Stimulated activated CD8-positive, alpha-beta memory T cell treated with anti-CD3 and anti-CD28 coated beads, Interleukin-4, amount 100 ng/mL, for 48 hours (primary cell): Measurements from ENCODE around the gene TTC7B.
"Not testable (repeated sequence)": the region's sequence is repeated elsewhere in the genome, so short reads cannot be mapped to it uniquely, and the experiment has no call there.

Experiments
- DNase-seq: peaks from one replicate; pipeline ENCODE4 v3.0.0-alpha.2; 2020

TTC7B gene

DNA sequence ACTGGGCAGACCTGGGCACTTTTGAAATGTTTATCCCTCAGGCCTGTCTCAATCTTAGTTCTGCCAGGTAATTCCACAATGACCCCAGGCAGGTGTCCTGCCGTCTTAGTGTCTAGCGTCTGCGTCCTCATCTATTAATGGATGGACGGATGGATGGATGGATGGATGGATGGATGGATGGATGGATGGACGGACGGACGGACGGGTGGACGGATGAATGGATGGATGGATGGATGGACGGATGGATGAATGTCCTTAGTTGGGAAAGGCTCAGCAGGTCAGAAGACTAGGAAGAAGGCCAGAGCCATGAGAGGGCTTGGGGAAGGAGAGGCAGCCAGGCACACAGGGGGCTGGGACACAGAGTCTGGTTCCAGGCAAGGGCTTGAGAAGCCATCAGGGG is 278.1 kb downstream of the TTC7B start:
- DNase-seq: no peak

DNA sequence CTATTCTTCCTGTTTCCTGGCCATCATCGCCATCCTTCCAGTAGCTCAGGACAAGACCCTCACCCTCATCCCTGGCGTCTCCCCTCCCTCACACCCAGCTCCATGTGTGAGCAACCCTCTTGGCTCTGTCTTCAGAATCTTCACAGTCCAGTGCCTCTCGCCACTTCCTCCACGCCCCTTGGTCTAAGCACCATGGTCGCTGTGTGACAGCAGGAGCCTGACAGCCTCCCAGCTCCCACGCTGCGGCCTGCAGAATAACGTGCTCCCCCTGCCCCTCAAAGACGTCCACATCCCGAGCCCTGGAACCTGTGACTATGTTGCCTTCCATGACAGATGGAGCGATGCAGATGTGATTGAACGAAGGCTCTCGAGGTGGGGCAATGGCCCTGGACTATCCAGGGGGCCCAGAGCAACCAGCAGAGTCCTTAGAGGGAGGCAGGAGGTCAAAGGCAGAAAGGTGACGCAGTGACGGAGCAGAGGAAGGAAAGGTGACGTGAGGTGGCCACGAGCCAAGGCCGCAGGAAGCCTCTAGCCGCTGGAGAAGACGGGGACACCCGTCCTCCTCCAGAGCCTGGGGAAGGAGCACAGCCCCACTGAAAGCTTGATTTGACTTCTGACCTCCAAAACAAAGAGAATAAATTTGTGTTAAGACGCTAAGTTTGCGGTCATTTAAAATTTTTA is 279.6 kb downstream of the TTC7B start:
- DNase-seq: no peak

DNA sequence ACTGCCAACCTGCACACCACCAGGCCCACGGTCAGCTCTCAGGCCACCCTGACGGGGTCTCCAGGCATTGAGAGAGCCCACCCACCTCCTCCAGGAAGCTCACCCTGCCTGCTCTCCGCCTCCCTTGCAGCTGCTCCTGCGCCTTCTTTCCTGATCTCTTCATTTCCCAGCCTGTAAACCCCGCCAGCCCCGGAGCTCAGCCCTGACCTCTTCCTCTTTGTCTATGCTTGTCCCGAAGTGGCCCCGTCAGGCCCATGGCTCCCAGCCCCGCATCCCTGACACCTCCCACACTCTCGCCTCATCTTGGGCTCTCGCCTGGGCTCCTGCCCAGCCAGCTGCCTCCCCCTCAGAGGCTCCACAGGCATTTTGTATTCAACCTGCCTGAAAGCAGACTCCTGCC is 280.1 kb downstream of the TTC7B start:
- no peak for DNase-seq

DNA sequence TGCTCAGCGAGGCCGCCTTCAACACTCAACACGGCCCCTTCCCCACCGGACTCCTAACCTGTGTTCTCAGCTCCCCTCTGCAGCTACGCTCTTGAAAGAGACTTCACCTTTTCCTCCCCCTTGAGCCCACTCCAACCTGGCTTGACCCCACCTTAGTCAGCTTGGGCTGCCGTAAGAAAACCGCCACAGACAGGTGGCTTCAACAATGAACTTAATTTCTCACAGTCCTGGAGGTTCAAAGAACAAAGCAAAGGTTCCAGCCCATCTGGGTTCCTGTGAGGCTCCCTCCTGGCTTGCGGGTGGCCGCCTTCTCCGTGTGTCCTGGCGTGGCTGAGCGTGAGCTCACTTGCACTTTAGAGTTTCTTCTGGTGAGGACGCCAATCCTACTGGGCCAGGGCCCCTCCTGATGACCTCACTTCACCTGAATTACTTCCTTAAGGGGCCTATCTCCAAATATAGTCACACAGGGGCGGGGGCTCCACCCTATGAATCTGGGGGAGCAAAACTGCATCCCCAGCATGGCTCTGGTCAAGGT is 280.6 kb downstream of the TTC7B start:
- no peak for DNase-seq

DNA sequence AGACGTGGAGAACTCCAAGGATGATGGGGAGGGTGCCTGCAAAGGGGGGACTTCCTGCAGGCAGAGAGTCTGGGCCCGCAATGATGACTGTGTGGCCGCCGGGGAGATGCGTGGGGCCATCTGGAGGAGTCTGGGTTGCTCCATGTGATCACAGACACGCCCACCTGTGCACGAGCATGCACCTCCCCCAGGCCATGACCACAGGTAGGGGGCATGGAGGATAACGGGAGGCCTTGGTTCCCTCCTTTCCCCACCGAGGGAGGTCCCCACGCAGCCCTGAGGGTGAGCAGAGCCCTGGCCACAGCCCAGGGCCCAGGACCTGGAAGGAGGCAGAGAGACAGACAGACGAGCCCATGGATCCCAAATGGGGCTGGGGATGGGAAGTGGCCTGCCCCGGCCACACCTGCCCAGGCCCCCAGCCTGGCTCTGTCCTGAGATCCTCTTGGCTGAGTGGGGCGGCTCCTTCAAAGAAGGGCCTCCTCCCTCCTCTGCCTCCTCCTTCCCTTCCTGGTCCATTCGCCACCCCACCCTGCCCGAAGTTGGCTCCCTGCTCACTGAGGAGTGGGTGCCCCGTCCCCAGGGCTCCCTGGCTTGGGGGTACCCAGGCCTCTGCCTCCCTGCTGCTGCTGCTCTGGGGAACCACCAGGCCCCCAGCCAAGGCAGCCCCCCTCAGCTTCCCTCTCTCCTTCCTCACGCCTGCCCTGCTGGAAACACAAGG is 281.2 kb downstream of the TTC7B start:
- no peak for DNase-seq

DNA sequence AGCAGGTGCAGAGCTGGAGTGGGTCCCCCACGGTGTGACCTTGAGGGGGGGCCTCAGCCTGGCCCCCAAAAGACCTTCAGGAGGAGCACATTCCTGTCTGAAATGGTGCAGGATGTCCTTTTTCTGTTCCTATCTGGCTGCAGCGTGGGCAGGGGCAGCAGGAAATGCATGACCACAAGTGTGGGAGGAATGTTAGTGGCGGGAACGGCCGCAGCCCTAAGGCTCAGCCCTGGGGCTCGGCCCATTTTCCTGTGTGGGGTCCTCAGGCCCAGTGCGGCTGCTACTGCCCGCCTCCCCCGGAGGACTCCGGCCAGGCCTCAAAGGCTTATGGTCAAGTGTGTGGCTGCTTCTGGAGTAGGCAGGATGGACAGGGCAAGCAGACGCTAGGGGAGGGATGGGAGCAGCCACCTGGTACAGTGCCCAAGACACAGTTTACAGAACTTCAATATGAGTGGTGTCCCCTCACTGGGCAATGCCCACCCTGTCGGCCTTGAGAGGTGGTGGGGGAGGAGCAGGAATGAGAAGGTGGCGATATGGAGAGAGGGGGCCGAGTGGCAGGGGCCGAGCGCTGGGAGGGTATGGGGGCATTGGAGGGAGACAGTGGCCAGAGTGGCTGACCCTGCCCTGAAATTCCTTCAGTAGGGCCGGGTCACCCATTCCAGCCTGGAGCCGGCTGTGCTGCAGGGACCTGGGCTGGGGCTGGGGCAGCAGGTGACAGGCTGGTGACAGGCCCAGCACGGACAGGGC is 282.0 kb downstream of the TTC7B start:
- DNase-seq: no peak

DNA sequence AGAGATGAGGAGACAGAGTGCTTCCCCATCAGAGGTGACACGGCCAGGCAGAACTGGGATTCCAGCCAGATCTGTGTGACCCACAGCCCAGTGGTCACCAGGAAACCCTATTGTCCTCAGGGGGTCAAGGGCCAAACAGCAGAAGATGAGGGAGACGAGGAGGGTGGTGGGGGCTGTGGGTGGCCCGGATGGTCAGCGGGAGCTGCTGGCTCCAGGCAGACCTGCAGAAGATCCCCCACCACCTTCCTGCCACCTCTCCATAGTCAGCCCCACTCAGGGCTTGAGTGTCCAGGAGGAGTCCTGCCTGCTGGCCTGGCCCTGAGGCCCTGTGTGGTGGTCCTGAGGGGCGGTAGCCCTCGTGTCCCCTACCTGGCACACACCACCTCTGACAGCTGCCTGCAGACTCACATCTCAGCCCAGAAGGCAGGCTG is 282.6 kb downstream of the TTC7B start:
- DNase-seq: no peak

DNA sequence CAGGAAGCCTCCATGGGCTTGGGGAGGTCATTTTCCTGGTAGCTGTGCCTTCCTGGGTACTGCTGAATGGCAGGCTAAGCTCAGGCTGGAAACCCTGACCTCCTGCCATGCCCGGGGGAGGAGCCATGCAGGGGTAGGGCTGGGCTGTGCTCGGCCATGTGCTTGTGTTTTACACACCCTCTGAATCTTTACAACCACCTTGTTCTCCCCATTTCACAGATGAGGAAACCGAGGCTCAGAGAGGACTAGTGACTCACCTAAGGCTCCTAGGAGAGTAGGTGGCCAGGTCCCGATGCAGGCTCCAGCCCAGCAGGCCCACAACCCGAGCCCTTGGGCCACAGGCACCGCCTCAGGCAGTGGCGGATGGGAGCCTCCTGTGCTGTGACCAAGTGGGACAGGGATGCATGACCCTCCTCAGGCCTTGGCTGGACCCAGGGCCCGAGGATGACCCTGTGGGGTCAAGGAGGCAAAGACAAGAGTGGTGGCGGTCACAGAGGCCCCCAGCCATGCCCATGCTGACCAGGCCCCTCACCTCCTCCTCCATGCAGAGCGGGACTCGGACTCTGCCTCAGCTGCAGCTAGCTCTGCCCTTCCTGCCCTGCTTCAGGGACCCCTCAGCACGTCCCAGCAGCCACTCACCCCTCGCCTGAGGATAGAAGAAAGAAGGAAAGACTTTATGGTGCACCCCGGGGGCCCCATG is 283.3 kb downstream of the TTC7B start:
- no peak for DNase-seq

DNA sequence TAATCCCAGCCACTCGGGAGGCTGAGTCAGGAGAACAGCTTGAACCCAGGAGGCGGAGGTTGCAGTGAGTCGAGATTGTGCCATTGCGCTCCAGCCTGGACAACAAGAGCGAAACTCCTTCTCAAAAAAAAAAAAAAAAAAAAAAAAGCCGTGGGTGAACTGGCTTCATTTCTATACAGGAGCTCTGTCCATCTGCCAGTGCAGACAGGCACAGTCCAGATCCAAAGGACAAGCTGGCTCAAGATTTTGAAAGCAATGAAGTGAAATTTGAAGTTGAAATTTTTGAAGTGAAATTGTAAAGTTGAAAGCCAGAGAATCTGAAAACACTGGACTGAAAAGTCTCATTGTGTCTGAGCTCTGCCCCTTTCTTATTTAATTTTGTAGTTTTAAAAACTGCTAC is 284.7 kb downstream of the TTC7B start:
- no peak for DNase-seq

DNA sequence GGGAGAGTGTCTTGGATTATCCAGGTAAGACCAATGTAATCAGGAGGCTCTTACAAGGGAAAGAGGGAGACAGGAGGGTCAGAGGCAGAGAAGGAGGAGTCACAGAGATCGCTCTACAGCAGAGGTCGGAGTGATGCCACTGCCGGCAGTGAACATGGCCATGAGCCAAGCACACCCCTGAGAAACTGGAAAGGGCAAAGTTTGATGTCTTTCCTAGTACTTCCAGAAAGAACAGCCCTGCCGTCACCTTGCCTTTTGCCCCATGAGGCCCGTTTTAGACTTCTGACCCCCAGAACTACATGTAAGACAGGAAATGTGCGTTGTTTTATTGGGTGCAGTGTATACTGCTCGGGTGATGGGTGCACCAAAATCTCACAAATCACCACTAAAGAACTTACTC is 285.7 kb downstream of the TTC7B start:
- no peak for DNase-seq

DNA sequence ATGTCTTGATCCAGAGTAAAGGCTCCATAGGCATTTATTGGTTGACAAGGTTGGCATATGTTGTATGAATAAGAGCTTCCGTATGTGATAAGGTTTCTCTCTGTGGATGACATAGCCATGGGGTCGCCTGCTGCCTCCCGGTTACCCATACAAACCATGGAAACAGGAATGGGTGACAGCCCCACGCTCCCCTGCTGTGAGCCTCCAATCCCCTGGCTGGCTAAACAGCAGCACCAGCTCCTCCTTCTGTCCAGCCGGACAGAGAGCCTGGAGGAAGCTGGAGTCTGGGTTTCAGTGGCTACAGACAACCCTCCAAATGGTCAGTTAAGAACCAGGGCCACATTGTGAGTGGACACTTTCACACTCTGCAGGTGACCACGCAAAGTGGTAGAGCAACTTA is 288.3 kb downstream of the TTC7B start:
- no peak for DNase-seq

DNA sequence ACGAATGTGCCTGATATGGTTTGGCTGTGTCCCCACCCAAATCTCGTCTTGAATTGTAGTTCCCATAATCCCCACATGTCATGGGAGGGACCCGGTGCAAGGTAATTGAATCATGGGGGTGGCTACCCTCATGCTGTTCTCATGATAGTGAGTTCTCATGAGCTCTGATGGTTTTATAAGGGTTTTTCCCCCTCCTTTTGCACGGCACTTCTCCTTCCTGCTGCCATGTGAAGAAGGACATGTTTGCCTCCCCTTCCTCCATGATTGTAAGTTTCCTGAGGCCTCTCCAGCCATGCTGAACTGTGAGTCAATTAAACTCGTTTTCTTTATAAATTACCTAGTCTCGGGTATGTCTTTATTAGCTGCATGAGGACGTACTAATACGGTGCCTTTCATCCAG is 289.7 kb downstream of the TTC7B start:
- DNase-seq: not testable (repeated sequence)

DNA sequence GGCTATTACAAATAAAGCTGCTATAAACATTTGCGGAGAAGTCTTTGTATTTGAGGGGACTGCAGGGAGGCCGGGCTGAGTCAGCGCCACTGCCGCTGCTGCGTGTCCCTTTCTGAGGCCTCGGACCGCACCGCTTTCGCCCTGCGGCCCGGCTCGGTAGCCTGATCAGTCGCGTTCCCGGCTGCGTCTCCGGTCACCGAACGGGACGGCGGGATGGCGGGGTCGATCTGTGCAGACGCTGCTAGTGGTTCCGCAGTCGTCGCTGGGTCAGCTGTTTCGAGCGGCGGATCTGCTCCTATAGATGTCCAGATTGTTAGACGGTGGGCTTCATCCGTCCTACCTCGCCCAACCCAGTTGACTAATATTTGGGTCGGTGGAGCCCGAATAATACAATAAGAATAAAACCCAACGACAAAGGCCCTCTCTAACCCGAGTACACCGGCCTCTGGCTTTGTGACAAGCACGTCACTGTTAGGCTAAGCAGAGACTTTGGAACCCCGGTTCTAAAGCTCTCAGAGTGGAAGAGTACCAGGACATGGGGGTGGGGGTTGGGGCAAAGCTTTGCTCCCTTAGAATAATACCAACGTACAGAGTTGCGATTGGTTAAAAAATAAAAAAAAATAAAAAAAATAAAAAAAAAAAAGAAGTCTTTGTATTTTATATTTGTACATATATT is 290.7 kb downstream of the TTC7B start:
- DNase-seq: not testable (repeated sequence)

DNA sequence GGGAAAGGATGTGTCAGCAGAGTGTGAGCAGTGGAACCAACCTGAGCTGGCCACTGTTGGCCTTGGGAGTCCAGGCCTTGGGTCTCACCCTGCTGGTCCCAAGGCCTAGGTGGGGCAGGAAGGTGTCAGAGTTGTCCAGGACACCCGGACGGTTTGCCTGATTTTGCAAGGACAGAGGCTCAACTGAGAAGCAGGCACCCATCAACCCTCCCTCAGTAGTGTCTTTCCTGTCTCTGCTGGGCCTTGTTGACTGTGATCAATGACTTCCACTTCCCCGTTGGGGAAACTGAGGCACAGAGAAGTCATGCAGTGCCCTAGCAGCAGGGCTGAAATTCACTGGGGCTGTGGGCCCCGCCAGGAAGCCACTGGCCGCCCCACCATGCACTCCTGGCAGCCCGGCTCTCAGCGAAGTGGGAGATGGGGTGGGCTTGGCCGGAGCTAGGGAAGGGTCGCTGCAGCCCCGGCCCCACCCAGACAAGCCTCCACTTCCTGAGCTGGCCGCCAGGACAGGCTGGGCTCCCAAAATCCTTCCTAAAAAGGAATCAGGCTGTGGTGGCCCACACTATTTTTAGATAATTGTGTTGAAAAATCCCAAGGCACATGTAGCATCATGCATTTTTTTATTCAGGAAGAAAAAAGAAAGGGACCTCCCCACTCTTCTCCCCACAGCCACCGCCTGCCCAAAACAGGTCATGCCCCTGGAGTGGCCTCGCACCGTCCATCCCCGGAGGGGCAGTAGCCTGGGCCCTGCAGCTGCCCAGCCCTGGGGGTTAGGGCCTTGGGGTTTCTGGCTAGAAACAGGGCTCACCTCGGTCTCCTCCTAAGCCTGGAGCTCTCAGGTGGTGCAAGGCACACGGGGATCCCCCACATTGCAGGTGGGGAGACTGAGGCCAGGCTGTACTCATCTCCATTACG is 292.0 kb downstream of the TTC7B start:
- DNase-seq: no peak

DNA sequence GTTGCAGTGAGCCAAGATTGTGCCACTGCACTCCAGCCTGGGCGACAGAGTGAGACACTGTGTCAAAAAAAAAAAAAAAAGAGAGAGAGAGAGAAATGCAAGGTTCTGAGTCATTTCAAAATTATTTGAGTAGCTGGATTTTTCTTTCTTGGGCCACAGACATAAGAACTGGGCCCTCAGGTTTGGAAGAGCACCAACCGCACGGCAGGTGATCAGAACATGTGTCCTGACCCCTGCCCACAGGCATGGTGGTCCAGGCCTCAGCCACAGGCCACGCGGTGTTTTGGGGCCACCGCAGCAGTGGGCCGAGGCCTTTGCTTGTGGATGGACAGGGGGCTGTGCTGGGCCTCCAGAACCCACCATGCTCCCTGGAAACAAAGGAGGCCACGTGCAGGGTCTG is 292.7 kb downstream of the TTC7B start:
- DNase-seq: no peak

DNA sequence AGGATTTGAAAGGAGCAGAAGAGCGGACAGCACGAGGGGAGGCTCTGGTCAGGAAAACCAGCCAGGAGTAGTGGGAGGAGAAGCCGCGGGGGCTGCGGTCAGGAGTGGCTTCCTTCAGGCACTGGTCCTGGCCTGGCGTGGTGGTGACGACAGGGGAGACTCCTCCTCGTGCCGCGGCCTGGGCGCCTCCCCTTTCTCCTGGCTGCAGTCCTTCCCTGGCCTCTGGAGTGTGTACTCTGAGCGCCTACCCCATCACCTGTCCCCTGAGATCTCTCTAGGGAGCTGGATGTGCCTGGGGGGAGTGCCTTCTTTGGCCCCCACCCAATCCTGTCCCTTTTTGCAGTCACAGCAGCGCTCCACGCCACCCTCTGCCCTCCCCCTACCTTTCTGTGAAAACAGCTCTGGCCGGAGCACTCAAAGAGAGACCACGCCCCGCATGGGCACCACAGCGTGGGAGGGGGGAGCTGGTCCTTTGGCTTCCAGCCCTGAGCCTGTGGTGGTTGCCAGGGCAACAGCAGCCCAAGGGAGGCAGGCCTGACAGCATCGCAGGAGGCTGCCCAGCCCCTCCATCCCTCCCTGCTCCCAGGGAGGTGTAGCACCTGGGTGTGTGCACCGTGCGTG is 293.5 kb downstream of the TTC7B start:
- peak; percentile 27 for DNase-seq

DNA sequence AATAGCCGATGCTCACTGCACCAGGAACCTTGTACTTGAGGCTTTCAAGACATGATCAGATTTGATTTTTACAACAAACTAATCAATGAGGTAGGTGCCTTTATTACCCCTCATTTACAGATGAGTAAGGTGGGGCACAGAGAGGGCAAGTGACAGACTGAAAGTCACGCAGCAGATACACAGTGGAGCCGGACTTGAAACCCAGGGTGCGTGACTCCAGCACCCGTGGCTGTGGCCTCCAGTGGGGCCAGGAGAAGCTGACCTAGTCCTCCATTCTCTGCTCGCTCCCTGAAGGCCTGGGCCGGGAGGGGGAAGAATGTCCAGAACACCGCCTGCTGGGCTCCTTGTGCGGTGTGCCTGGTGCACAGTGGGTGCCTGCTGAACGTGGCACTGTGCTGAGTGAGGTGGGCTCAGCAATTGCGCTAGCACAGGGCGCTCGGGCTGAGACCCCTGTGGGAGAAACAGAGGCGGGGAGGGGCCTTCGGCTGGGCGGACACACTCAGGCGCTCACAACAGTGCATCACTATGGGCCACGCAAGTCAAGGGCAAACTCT is 294.2 kb downstream of the TTC7B start:
- DNase-seq: no peak

DNA sequence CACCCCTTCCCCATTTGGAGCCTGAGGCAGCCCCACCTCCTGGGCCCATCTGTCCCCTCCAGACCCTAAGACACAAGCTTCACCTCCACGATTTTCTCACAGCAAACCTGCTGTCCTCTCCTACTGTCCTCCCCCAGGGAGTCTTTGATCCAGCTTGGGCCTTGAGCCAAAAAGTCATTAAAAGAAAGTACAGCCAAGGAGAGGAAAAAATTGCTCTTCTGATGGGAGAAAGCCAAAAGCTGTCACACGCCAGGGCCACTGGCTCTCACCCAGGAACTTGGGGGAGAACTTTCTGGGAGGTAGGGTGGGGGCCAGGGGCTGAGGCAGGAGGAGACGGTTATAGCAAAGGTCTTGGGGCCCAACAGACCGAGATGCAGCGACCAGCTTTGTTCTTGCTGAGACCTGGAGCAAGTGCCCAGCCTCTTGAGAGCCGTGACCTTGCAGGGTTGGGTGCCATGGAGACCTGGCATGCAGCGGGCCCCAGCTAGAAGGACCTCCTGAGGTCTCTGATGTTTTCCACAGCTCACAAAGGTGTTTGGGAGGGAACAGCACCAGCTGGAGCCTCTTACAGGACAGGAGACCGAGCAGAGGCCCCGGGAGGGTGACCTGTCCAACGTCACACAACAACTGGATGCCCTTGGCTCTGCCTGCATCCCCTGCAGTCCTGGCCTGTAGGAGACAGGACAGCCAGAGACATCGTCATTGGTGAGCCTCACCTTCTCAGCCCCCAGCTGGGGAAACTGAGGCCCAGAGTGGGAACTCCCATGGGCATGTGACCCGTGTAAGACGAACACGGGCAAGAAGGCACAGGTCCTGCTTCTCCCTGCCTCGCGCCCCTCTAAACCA is 294.9 kb downstream of the TTC7B start:
- no peak for DNase-seq

DNA sequence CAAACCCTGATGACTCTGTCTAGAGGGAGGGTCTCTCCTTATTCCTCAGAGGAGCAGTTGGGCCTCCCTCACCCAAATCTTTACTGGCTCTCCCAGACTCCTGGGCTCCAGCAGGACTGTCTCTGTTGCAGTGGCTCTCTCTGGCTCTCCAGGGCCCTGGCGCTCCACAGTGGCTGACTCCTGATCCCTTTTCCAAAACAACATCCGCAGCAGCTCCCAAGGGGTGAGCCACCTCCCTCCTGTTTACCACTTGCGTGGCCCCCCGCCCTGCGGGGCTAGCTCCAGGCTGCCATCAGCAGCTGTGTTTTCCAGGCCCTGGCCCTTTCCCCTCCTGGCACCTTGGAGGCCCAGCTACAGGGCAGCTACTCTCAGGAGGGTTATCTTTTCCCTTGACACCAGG is 295.9 kb downstream of the TTC7B start:
- no peak for DNase-seq
